D721Med (cell line): Measurements from ENCODE around the gene ZBTB40.

ENCODE experiments used
- DNase-seq: peaks from one replicate; pipeline ENCODE4 v3.0.0; 2011; ENCODE audit warnings: low spot score; ENCODE audit not compliant: insufficient read length
- FAIRE-seq: peaks from 2 replicates; lab custom pipeline; 2011; peaks lifted over from hg19 to GRCh38; lab: Jason Lieb, UNC
- CTCF ChIP-seq: IDR thresholded peaks from 2 replicates; pipeline ENCODE4 v1.5.1; 2012; ENCODE audit warnings: mild to moderate bottlenecking, control low read depth; ENCODE audit not compliant: insufficient read depth; ENCODE audit errors: missing control alignments

The ZBTB40 gene

GRCh38 chr1:22451702-22452480 is at the start of gene ZBTB40:
Gene ZBTB40 (plus strand): TSS chr1:22451851. CDS start chr1:22489949, 38,098 bp downstream.
- no peak for TF ChIP-seq CTCF
- FAIRE-seq (no peak), DNase-seq (peak; percentile 41)

GRCh38 chr1:22402356-22403053 is 49.1 kb upstream of the ZBTB40 start:
- no peak for FAIRE-seq
- DNase-seq = no peak
- TF ChIP-seq CTCF = no peak

DNA sequence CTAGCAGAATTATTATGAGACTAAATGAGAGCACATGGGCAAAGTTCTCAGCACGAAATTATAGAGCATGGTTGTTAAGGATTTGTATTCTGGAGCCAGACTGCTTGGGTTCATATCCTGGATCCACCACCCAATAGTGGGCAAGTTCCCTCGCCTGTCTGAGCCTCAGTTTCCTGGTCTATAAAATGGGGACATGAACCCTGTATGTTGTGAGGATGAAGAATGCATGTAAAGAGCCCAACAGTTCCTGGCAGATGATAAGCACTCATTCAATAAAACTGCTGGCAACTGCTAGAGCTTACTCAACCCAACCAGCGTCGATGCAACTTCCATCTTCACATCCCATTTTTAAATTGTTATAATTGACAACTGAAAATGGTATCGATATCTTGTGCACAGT is 47.2 kb upstream of the ZBTB40 start:
- no peak for TF ChIP-seq CTCF
- FAIRE-seq = no peak

GRCh38 chr1:22406722-22407495 is 44.7 kb upstream of the ZBTB40 start:
- no peak for TF ChIP-seq CTCF
- no peak for DNase-seq
- FAIRE-seq = no peak

More for the DNA sequence above, 47.2 kb upstream of the ZBTB40 start:
- DNase-seq = no peak

GRCh38 chr1:22408230-22408629 is 43.4 kb upstream of the ZBTB40 start:
- DNase-seq (no peak), FAIRE-seq (no peak)
- no peak for TF ChIP-seq CTCF

- DNase-seq = no peak
- FAIRE-seq = no peak
- no peak for TF ChIP-seq CTCF
Measured at GRCh38 chr1:22410401-22410800, 41.2 kb upstream of the ZBTB40 start.
